ENCODE results near the gene SUDS3. TPM values are rescaled to one million over a fixed set of nuclear protein-coding genes. Genes with fewer than 3 reads are reported as not detected.

SUDS3 gene
- total RNA-seq, 5 donors from 2014 or later (not counting 1 experiment from before 2014, with no cell fraction given), result 23.0 to 29.9 (median 26.3) TPM

- Histone ChIP-seq H3K27ac (ENCODE audit: low read length) (no peak overlapping the region), H3K36me3 (ENCODE audit: control insufficient read depth in 2 of 2, extremely low read depth in 1 of 2, insufficient read depth in 1 of 2, low read length in 1 of 2) (peaks cover 15 to 71% of the 10 kb centered on the region in 2 donors), H3K4me3 (ENCODE audit: control insufficient read depth in 1 of 2, extremely low read depth in 1 of 2, low read length in 1 of 2) (no peak overlapping the region), H3K9me3 (no peaks in the 10 kb centered on the region), H3K27me3 (replicated peaks in 1 of 2; ENCODE audit: control insufficient read depth in 2 of 2, extremely low read depth in 1 of 2, insufficient read depth in 2 of 2, low read length in 1 of 2) (peaks cover 0 to 2% of the 10 kb centered on the region in 2 experiments), H3K4me1 (ENCODE audit: control insufficient read depth in 1 of 2, extremely low read depth in 1 of 2, insufficient read depth in 2 of 2, low read length in 2 of 2) (no peaks in the 10 kb centered on the region)
- Mint-ChIP-seq H3K4me1 (no peaks in the 10 kb centered on the region), H3K27ac (no peak overlapping the region), H3K27me3 (no peaks in the 10 kb centered on the region), H3K9me3 (peaks cover 0 to 11% (median 5%) of the 10 kb centered on the region in 3 donors), H3K36me3 (peaks cover 68% of the 10 kb centered on the region), H3K4me3 (no peak overlapping the region)
- whole genome bisulfite sequencing (ENCODE audit: insufficient coverage), result 100% methylated on average over 2 of the region's 2 CpGs
- CTCF ChIA-PET, result no interaction called here
- DNase-seq, result no peak
- no peak for ATAC-seq (replicated peaks in 1 of 4)
- POLR2A ChIA-PET, result no interaction called here
These were observed 33.5 kb downstream of the SUDS3 start for GRCh38 chr12:118409834-118410233.

DNA sequence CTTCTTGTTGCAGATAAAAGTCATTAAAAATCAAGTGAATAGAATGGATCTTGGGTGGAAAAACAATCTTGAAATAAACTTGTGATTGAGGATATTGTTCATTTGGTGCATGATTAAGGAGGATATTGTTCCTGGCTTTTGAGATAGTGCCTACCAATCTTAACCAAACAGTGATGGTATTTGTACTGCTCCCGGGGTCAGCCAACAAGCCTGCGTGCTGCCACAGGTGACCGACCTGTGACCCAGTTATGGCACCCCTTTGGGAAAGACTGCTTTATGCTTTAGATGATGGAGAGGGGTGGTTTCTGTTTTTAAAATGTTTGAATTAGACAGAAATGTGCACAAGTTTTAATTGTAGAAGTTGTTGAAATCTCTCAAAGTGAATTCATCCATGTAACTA is 41.6 kb downstream of the SUDS3 start:
- no peaks in the 10 kb centered on the region for H3K4me1 Mint-ChIP-seq
- H3K27me3 Mint-ChIP-seq, result no peaks in the 10 kb centered on the region
- no peak overlapping the region for H3K27ac Mint-ChIP-seq
- Histone ChIP-seq H3K4me3 (ENCODE audit: control insufficient read depth in 1 of 2, extremely low read depth in 1 of 2, low read length in 1 of 2) (no peak overlapping the region), H3K4me1 (ENCODE audit: control insufficient read depth in 1 of 2, extremely low read depth in 1 of 2, insufficient read depth in 2 of 2, low read length in 2 of 2) (no peaks in the 10 kb centered on the region), H3K27ac (ENCODE audit: low read length) (no peak overlapping the region), H3K27me3 (replicated peaks in 1 of 2; ENCODE audit: control insufficient read depth in 2 of 2, extremely low read depth in 1 of 2, insufficient read depth in 2 of 2, low read length in 1 of 2) (no peaks in the 10 kb centered on the region), H3K9me3 (no peaks in the 10 kb centered on the region), H3K36me3 (ENCODE audit: control insufficient read depth in 2 of 2, extremely low read depth in 1 of 2, insufficient read depth in 1 of 2, low read length in 1 of 2) (peaks cover 3 to 36% of the 10 kb centered on the region in 2 donors)
- 100% methylated on average over 1 of the region's 3 CpGs for WGBS (ENCODE audit: insufficient coverage)
- CTCF ChIA-PET, result no interaction called here
- ATAC-seq (replicated peaks in 1 of 4) (no peak), DNase-seq (no peak)
- POLR2A ChIA-PET, result no interaction called here
- no peak overlapping the region for H3K4me3 Mint-ChIP-seq
- peaks cover 0 to 1% (median 0%) of the 10 kb centered on the region in 3 donors for H3K9me3 Mint-ChIP-seq
- peaks cover 69% of the 10 kb centered on the region for H3K36me3 Mint-ChIP-seq

GRCh38 chr12:118418385-118419057 is 42.2 kb downstream of the SUDS3 start:
- no peaks in the 10 kb centered on the region for H3K9me3 Mint-ChIP-seq
- no peaks in the 10 kb centered on the region for H3K4me1 Mint-ChIP-seq
- H3K4me1 ChIP-seq (ENCODE audit: control insufficient read depth in 1 of 2, extremely low read depth in 1 of 2, insufficient read depth in 2 of 2, low read length in 2 of 2), result no peaks in the 10 kb centered on the region
- no CpG with 5 or more reads among the region's 1 CpG for WGBS (ENCODE audit: insufficient coverage)
- no peak overlapping the region for H3K4me3 Mint-ChIP-seq
- ATAC-seq (replicated peaks in 1 of 4) (no peak), DNase-seq (no peak)
- ChIA-PET CTCF (no interaction called here), POLR2A (no interaction called here)
- peaks cover 3 to 30% of the 10 kb centered on the region in 2 donors for H3K36me3 ChIP-seq (ENCODE audit: control insufficient read depth in 2 of 2, extremely low read depth in 1 of 2, insufficient read depth in 1 of 2, low read length in 1 of 2)
- no peaks in the 10 kb centered on the region for H3K9me3 ChIP-seq
- no peaks in the 10 kb centered on the region for H3K27me3 Mint-ChIP-seq
- no peak overlapping the region for H3K27ac ChIP-seq (ENCODE audit: low read length)
- no peak overlapping the region for H3K4me3 ChIP-seq (ENCODE audit: control insufficient read depth in 1 of 2, extremely low read depth in 1 of 2, low read length in 1 of 2)
- H3K27ac Mint-ChIP-seq, result no peak overlapping the region
- no peaks in the 10 kb centered on the region for H3K27me3 ChIP-seq (replicated peaks in 1 of 2; ENCODE audit: control insufficient read depth in 2 of 2, extremely low read depth in 1 of 2, insufficient read depth in 2 of 2, low read length in 1 of 2)
- peaks cover 64% of the 10 kb centered on the region for H3K36me3 Mint-ChIP-seq

DNA sequence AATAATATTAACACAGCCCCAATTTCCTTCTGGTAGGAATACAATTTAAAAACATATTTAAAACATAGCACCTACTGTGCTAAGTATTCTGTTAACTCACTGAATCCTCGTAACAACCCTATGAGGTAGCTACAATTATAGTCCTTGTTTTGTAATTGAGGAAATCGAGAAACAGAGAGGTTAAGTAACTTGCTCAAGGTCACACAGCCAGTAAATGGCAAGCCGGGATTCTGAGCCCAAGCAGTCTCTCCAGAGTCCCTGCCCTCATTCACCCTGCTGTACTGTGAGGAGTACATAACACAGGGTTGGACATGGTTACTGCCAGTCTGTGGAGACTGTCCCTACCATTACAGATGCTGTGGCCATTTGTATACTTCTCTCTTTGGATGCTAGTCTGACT is 44.3 kb downstream of the SUDS3 start:
- WGBS (ENCODE audit: insufficient coverage), result 100% methylated on average over 2 of the region's 3 CpGs
- peaks cover 3 to 11% of the 10 kb centered on the region in 2 donors for H3K36me3 ChIP-seq (ENCODE audit: control insufficient read depth in 2 of 2, extremely low read depth in 1 of 2, insufficient read depth in 1 of 2, low read length in 1 of 2)
- POLR2A ChIA-PET, result no interaction called here
- no peaks in the 10 kb centered on the region for H3K9me3 ChIP-seq
- Mint-ChIP-seq H3K27ac (no peak overlapping the region), H3K4me1 (no peaks in the 10 kb centered on the region), H3K27me3 (no peaks in the 10 kb centered on the region), H3K4me3 (no peak overlapping the region), H3K9me3 (no peaks in the 10 kb centered on the region), H3K36me3 (peaks cover 49% of the 10 kb centered on the region)
- H3K27me3 ChIP-seq (replicated peaks in 1 of 2; ENCODE audit: control insufficient read depth in 2 of 2, extremely low read depth in 1 of 2, insufficient read depth in 2 of 2, low read length in 1 of 2), result no peaks in the 10 kb centered on the region
- CTCF ChIA-PET, result no interaction called here
- H3K4me1 ChIP-seq (ENCODE audit: control insufficient read depth in 1 of 2, extremely low read depth in 1 of 2, insufficient read depth in 2 of 2, low read length in 2 of 2), result no peaks in the 10 kb centered on the region
- H3K27ac ChIP-seq (ENCODE audit: low read length), result no peak overlapping the region
- no peak overlapping the region for H3K4me3 ChIP-seq (ENCODE audit: control insufficient read depth in 1 of 2, extremely low read depth in 1 of 2, low read length in 1 of 2)
- DNase-seq (no peak), ATAC-seq (replicated peaks in 1 of 4) (no peak)

- Mint-ChIP-seq H3K9me3 (no peaks in the 10 kb centered on the region), H3K4me3 (no peak overlapping the region), H3K4me1 (no peaks in the 10 kb centered on the region), H3K27ac (no peak overlapping the region), H3K27me3 (no peaks in the 10 kb centered on the region), H3K36me3 (peaks cover 29% of the 10 kb centered on the region)
- Histone ChIP-seq H3K27ac (ENCODE audit: low read length) (no peak overlapping the region), H3K27me3 (replicated peaks in 1 of 2; ENCODE audit: control insufficient read depth in 2 of 2, extremely low read depth in 1 of 2, insufficient read depth in 2 of 2, low read length in 1 of 2) (no peaks in the 10 kb centered on the region), H3K36me3 (ENCODE audit: control insufficient read depth in 2 of 2, extremely low read depth in 1 of 2, insufficient read depth in 1 of 2, low read length in 1 of 2) (no peaks in the 10 kb centered on the region), H3K4me3 (ENCODE audit: control insufficient read depth in 1 of 2, extremely low read depth in 1 of 2, low read length in 1 of 2) (no peak overlapping the region), H3K9me3 (no peaks in the 10 kb centered on the region), H3K4me1 (ENCODE audit: control insufficient read depth in 1 of 2, extremely low read depth in 1 of 2, insufficient read depth in 2 of 2, low read length in 2 of 2) (no peaks in the 10 kb centered on the region)
- ATAC-seq (replicated peaks in 1 of 4) (no peak), DNase-seq (no peak)
- no CpG with 5 or more reads among the region's 7 CpGs for WGBS (ENCODE audit: insufficient coverage)
- ChIA-PET CTCF (no interaction called here), POLR2A (no interaction called here)
These were observed 48.5 kb downstream of the SUDS3 start for GRCh38 chr12:118424884-118425283.

GRCh38 chr12:118425364-118425763 is 49.0 kb downstream of the SUDS3 start:
- CTCF ChIA-PET, result no interaction called here
- Mint-ChIP-seq H3K4me3 (no peak overlapping the region), H3K9me3 (no peaks in the 10 kb centered on the region), H3K27me3 (no peaks in the 10 kb centered on the region), H3K4me1 (no peaks in the 10 kb centered on the region), H3K36me3 (peaks cover 29% of the 10 kb centered on the region), H3K27ac (no peak overlapping the region)
- no peaks in the 10 kb centered on the region for H3K4me1 ChIP-seq (ENCODE audit: control insufficient read depth in 1 of 2, extremely low read depth in 1 of 2, insufficient read depth in 2 of 2, low read length in 2 of 2)
- no peak overlapping the region for H3K27ac ChIP-seq (ENCODE audit: low read length)
- no peaks in the 10 kb centered on the region for H3K27me3 ChIP-seq (replicated peaks in 1 of 2; ENCODE audit: control insufficient read depth in 2 of 2, extremely low read depth in 1 of 2, insufficient read depth in 2 of 2, low read length in 1 of 2)
- POLR2A ChIA-PET, result no interaction called here
- no peak for ATAC-seq (replicated peaks in 1 of 4)
- no peaks in the 10 kb centered on the region for H3K36me3 ChIP-seq (ENCODE audit: control insufficient read depth in 2 of 2, extremely low read depth in 1 of 2, insufficient read depth in 1 of 2, low read length in 1 of 2)
- no peaks in the 10 kb centered on the region for H3K9me3 ChIP-seq
- DNase-seq, result no peak
- no peak overlapping the region for H3K4me3 ChIP-seq (ENCODE audit: control insufficient read depth in 1 of 2, extremely low read depth in 1 of 2, low read length in 1 of 2)
- 50% methylated on average over 1 of the region's 4 CpGs for WGBS (ENCODE audit: insufficient coverage)

DNA sequence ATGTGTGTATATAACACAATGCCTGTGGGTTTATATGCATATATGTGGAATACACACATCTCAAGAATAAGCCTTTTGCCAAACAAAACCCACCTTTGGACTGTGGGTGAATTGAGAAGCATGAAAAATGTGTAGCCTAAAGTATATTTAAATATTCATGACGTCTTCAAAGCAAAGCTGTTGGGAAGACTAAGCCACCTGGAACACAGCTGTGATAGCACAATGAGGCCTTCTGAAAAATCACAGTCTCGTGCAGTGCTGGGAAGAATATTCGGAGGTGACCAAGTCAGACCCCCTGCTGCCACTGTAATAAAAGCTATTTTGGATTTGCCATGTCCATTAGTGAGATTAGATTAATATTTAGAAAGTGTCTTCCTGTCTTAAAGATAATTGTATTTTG is 51.5 kb downstream of the SUDS3 start:
- Histone ChIP-seq H3K27ac (ENCODE audit: low read length) (no peak overlapping the region), H3K4me3 (ENCODE audit: control insufficient read depth in 1 of 2, extremely low read depth in 1 of 2, low read length in 1 of 2) (no peak overlapping the region), H3K9me3 (no peaks in the 10 kb centered on the region), H3K4me1 (ENCODE audit: control insufficient read depth in 1 of 2, extremely low read depth in 1 of 2, insufficient read depth in 2 of 2, low read length in 2 of 2) (no peaks in the 10 kb centered on the region), H3K27me3 (replicated peaks in 1 of 2; ENCODE audit: control insufficient read depth in 2 of 2, extremely low read depth in 1 of 2, insufficient read depth in 2 of 2, low read length in 1 of 2) (no peaks in the 10 kb centered on the region), H3K36me3 (ENCODE audit: control insufficient read depth in 2 of 2, extremely low read depth in 1 of 2, insufficient read depth in 1 of 2, low read length in 1 of 2) (no peaks in the 10 kb centered on the region)
- peaks cover 31% of the 10 kb centered on the region for H3K36me3 Mint-ChIP-seq
- H3K9me3 Mint-ChIP-seq, result no peaks in the 10 kb centered on the region
- no peaks in the 10 kb centered on the region for H3K27me3 Mint-ChIP-seq
- H3K4me1 Mint-ChIP-seq, result no peaks in the 10 kb centered on the region
- ATAC-seq (replicated peaks in 1 of 4), result no peak
- no peak overlapping the region for H3K27ac Mint-ChIP-seq
- H3K4me3 Mint-ChIP-seq, result no peak overlapping the region
- ChIA-PET POLR2A (no interaction called here), CTCF (no interaction called here)
- no peak for DNase-seq
- 80% methylated on average over 1 of the region's 3 CpGs for WGBS (ENCODE audit: insufficient coverage)

All from T-cell (primary cell).